AG08396 (cell line): ENCODE results near the gene CACNB2.

Experiments
- DNase-seq: peaks from one replicate; pipeline ENCODE4 v3.0.0; 2012; ENCODE audit warnings: low spot score, mixed read lengths

CACNB2 gene

DNA sequence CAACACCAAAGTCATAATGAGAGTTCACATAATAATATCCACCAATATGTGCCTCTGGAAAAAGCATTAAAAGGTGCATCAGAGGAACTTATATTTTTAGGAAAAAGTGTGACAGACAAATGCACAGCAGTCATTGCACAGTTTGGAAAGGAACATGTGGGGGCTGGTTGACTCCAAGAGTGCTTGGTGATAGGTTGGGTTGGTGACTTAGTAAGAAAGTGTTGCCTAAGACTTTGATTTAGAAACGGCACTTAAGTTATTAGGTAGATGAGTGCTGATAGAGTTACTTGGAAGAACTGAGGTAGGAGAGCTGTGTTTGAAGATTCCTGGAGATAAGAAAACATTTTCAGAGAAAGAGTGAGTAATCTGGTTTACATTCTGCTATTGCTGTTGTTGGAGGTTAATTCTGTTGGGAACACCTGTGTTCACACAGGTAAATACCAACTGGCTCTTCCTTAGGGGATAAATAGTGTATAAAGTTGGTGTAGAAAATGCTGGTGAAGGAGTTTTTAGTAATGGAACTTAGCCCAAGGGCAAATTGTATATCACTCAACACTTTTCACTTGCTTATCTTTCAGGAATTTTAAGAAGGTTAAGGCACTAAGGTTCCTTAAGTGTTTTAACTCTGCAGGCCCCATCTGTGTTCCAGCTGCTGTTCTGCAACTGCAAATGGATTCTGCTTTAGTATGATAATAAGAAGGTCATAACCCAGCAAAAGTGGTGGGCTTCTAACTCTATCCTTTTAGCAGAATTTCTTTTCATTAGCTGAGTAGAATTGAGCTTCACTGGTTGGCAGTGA is 315.1 kb downstream of the CACNB2 start:
- no peak for DNase-seq

DNA sequence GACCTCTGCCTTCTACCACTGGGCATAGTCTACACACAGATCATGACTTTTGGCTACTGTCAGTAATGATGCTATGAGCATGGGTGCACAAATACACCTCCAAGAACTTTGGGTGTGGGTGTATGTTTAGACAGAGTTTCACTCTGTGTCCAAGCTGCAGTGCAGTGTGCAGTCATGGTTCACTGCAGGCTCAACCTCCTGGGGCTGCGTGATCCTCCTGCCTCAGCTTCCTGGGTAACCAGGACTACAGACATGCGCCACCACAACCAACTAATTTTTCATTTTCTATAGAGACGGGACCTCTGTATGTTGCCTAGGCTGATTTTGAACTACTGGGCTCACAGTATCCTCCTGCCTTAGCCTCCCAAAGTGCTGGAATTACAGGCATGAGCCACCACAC is 316.8 kb downstream of the CACNB2 start:
- DNase-seq, result no peak

DNA sequence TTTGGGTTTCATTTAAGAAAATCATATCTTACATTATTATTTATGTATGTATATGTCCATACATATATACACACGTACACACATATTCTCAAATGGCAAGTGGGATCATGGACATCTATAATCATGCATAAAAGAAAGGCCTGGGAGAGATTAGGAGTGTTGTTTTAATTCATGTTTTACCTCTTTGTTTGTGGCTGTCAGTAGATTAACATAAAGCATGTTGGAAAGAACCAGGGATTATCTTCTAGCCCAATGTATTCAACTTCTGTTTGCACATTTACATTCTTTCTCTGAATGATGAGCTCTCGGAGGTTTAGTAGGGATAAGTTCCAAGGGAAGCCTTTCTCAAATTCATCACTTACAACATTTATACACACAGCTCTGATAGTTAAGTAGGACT is 319.8 kb downstream of the CACNB2 start:
- DNase-seq, result no peak

DNA sequence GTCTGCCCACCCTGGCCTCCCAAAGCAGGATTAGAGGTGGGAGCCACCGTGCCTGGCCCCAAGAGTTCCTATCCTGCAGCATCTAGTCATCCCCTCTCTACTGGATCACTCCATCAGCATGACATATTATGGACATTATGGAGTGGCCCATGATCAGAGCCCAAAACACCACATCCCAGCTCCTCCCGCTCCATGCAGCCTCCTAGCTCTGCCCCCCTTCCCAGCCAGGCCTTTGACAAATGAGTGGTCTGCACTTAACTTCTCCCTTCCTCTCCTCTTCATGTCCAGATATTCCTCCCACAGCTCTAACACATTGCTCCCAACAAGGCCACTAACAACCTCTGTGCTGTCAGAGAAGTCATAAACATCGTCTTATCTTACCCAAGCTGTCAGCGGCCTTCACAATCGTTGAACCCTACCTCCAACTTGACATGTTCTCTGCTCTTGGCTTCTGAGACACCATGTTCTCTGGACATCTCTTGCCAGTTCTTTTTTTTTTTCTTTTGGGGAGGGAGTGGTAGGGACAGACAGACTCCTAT is 323.5 kb downstream of the CACNB2 start:
- no peak for DNase-seq

DNA sequence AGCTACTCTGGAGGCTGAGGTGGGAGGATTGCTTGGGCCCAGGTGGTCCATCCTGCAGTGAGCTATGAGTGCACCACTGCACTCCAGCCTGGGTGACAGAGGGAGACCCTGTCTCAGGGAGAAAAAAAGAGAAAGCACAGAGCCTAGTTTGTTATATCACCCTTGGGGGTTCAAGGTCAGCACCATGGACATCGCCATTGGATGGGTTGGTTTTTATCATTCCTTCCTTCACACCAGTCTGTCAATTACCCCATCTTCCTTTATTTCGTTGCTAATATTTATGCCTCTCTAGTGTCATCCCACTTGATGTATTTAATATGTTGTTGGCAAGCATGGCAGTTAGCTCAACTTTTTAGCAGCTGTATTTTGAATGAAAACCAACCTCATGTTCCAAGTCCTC is 328.9 kb downstream of the CACNB2 start:
- DNase-seq, result no peak

DNA sequence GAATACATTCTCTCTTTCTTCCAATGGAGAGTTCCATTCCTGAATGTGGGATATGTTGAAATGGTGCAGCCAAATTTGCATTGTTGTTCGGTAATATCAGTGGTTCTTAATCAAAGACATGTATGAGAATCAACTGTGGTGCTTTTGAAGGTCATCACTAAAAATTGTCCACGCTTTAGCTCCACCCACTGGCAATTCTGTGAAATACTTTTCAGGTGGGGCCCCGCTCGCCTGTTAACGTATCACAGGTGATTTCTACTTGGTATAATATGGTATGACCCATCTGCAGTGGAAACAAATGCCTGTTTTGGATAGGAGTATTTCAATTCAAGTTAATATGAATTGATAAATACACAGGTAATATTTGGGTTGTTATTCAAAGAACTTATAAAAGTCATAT is 332.8 kb downstream of the CACNB2 start:
- DNase-seq, result no peak

DNA sequence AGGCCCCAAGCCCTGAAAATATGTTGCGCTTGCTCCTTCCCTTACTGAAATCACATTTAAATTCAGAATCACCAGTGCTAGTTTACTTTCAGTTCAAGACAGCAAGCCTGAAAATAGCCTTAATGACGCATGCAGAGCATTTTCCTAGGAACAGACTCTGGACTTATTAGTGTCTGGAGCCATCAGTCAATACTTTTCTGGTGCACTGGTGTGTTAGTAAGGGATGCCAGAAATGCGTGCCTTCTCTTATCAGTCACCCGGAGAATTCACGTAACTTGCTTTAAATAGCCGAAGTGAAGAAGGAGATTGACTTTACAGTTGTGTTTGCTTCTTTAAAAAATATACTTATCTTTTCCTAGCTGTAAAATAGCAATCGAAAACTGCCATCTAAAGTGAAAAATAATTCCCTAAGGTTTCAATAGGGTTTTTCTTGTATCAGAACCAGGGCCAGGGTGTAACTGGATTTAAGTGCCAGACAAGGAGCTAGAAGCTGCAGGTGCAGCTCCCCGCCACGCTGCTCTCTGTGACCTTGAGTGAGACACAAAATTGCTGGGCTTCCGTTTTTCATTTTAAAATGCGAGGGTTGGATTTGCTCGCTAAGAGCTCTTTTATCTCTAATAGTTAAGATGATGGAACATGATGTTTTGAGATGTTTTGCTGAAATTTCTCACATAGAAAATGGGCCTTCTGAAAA is 333.3 kb downstream of the CACNB2 start:
- DNase-seq, result peak; percentile 24

DNA sequence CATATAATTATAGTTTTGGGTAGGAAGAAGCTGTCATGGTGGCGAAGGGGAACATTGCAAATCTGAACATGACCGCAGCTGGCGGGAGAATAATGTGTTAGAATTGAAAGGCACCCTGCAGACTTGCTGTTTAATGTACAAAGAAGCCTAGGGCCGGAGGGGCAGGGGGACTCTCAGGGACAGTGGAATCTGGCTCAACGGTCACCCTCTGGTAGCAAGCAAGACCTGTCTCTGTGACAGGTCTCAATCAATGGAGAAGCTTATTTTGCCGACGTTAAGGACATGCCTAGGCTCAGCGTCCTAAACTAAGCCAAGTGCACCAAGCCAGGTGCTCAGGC is 333.9 kb downstream of the CACNB2 start:
- no peak for DNase-seq

DNA sequence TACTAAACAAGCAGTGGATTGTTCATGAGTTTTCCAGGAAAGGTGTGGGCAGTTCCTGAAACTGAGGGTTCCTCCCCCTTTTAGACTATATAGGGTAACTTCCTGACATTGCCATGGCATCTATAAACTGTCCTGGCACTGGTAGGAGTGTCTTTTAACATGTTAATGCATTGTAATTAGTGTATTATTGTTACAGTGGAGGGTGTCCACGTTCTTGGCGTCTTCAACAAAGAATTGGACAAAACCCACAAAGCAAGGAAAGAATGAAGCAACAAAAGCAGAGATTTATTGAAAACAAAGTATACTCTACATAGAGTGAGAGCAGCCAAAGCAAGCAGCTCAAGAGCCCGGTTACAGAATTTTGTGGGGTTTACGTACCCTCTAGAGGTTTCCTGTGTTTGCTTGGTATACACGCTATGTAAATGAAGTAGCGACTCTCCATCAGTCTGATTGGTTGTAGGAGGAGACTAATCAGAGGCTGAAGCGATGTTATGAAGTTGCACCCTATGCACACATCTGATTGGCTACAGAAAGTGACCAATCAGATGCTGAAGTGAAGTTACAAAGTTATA is 335.9 kb downstream of the CACNB2 start:
- DNase-seq, result no peak

DNA sequence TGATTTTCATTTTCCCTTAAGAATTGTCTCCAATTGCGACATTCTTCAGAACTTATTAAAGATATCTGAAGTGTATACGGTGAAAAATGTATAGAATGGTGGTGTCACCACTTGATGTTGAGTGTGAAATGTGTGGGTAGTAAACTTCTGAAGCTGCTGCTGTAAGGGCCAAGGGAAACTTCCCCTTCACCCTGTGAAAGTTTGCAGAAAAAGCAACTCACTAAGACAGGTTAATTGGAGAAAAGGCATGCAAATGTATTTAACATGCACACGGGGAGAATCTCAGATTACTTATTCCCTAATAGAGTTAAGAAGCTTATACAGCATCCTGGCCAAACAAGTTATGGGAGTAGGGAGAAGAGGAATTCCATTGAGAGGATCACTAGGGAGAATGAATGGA is 338.1 kb downstream of the CACNB2 start:
- DNase-seq, result no peak

DNA sequence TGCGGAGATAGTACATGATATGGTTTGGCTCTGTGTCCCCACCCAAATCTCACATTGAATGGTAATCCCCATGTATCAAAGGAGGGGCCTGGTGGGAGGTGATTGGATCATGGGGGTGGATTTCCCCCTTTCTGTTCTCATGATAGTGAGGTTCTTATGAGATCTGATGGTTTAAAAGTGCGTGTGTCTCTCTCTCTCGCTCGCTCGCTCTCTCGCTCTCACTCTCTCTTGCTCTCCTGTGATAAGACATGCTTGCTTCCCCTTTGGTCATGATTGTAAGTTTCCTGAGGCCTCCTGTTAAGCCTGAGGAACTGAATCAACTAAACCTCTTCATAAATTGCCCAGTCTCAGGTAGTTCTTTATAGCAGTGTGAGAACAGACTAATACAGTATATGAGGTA is 339.3 kb downstream of the CACNB2 start:
- no peak for DNase-seq

DNA sequence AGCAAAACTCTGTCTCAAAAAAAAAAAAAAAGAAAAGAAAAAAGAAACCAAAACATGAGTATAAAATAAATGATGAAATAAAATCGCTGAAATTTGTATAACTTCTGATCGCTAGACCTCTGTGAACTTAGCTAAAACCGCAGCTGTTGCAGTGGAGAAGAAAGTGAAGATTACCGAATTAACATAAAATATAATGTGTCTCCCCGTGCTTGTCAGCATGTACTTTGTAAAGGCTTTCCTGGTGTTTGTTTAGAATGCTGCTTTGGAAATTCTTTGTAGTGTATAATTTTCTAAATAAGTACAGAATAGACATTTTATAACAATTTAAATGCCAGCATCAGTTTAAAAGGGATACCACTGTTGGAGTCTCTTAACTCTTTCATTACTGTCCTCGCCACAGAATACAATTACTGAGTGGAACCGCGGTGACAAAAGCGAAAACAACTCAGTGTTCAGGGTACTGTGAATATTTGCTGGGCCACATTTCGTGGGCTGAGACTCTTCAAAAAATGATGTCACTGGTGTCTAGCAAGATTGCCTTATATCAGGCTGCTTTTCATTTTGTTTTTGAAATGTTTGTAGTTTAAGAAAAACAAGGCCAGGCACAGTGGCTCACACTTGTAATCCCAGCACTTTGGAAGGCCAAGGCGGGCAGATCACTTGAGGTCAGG is 343.4 kb downstream of the CACNB2 start:
- no peak for DNase-seq

DNA sequence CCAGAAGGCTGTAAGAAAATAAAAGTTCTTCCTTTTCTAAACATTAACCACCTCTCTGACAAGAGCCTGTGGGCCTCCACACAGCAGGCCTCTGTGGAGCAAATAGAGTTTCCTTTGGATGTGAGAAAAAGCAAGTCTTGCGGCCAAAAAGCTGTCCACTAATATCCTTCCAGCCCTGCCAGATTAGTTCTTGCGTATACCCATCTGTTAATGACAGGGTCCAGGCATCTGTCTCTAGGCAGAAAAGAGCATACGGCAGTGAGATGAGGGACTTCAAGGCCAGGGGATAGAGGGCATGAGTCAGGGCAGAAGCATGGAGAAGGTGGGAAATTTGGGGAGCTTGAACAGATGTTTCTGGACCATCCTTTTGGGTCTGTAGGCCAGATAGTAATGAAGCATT is 346.2 kb downstream of the CACNB2 start:
- no peak for DNase-seq

DNA sequence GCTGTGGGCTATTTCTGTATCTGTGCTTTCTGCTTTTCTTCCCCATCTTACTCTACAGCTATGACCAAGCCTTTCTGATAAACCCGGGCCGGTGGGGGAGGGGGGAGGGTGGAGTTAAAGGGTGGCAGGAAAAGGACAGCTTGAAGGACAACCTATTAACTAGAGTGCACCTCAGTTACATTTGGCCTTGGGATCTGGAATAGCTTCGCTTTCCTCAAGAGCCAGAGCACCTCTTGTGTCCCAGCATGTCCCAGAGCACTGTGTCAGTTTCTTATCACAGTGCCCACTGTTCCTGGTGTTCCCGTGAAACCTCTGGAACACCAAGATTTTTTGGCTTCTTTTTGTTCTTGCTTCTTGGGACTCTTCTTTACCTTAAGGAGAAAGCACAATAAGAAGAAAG is 350.5 kb downstream of the CACNB2 start:
- no peak for DNase-seq

DNA sequence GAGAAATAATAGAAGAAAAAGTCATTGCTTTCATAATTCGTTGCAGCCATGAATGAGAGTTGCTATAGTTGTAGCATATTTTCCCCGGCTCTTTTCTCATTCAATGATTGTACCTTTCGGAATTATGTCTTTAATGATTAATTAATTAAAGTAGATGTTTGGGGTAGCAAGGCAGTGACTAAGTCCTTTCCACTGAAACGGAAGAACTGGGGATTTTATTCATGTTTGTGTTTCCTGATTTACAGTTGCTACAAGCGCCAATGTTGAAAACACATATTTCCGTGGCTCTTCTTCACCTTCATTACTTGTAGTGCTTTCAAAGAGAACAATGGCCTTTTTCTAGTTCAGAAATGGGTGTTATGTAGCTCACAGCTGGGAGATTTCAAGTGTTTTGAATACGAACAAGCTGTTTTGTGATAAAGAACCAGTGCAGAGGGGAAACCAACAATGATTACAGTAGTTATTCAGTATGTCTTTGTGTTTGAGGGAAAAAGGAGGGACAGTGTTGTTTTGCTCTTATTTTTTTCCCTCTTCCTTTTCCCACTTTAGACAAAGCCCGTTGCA is 357.7 kb downstream of the CACNB2 start:
- no peak for DNase-seq

DNA sequence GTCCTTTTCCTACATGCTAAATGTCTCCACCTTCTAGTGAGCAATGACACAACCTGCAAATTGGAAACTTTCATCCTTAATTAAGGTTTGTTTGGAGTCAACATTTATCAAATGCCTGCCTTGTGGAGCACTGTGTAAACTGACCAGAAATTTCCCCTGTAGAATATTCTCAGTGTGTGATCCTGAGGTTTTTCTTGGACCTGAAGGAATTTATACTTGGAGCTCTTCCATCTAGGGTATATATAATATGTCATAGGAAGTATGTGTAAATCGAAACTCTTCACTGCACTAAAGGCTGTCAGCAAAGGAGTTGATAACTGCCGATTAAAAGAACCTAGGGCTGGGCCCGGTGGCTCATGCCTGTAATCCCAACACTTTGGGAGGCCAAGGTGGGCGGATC is 358.8 kb downstream of the CACNB2 start:
- DNase-seq, result no peak

DNA sequence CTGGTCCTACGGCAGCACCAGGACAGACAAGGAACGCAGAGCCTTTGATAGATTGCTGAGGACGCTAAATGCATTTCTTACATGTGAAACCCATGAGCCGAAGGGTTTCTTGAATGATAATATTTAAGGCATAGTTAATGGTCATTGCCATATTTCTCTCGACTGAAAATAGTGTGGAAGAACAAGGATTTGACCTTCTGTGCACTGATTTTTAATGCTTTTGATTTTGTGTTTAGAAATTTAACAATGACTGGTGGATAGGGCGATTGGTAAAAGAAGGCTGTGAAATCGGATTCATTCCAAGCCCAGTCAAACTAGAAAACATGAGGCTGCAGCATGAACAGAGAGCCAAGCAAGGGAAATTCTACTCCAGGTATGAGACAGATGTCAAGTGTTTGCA is 360.4 kb downstream of the CACNB2 start:
- DNase-seq, result no peak

DNA sequence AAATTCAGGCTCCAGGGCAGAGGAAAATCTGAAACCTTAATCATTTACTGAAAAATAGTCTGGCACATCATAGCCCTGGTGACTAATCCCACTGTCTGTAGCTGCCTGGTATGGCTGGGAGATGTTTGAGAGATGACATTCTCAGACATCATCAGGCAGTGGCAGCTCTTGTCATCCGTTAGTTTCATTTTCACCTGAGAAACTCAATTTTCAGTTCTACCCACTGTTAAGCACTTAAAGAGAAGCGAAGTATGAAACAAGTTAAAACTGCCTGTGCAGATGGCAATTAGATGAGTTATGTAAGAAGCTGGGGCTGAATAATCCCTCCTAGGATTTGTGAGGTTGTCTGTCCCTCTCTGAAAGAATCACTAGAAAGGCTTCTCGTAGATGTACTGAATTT is 361.0 kb downstream of the CACNB2 start:
- peak; percentile 44 for DNase-seq

DNA sequence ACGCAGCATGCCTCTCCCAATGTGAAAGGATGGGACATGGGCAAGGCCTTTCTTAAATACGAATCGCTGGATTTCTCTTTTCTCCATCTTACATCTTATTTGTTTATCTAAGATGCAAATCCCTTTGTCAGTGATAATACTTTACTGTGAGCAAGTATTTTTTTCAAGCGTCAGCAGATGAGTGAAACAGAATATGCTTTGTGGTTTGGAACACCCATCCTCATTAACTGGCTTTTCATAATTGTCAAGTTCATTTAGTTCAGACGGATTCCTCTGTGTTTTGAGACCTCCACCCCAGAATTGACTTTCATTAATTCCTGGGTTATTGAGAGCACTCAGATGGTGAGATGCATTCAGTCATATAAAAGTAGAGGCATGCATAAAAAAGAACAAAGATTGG is 361.4 kb downstream of the CACNB2 start:
- no peak for DNase-seq

DNA sequence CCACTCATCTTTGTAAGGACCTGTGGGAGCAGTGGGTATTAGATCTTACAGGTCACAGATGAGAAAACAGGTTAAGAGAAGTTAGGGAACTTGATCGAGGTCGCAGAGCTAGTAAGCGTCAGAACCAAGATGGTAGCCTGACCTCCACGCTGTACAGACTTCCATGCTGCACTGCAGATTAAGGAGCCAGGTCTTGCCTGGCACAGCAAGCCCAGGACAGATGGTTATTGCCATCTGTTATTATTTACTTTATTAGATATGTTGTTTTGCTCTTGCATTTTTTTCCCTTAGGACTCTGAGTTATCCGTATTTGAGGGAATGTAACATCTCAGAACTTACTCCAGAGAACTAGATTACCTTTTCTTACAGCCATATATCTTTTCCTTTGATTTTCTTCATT is 363.9 kb downstream of the CACNB2 start:
- no peak for DNase-seq

DNA sequence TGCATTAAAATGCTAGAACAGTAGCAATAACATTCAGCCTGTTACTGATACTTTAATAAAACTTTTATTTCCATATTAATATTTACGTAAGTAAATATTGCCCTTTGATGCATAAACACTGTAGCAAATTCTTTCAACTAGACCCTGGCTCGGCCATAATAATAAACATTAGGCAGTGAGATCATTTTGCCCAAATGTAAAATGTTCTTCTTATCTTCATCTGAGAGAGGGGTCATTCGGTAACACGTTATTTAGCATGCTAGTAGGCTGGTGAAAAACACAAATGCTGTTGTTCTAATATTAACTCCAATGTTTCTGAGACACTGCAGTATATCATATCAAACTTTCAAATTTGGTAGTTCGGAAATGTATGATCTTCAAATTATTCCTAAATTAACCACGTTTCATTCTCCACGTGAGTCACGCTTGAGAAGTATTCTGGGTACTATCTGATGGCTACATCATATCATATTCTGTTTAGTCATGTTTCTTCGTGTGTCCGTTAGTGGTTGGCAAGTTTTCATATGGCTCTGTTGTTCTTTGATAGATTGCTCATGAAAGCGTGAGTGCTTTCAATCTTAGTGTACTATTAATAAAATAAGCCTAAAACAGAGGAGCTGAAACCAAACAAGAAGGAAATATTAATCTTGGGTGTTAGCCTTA is 365.4 kb downstream of the CACNB2 start:
- peak; percentile 26 for DNase-seq

DNA sequence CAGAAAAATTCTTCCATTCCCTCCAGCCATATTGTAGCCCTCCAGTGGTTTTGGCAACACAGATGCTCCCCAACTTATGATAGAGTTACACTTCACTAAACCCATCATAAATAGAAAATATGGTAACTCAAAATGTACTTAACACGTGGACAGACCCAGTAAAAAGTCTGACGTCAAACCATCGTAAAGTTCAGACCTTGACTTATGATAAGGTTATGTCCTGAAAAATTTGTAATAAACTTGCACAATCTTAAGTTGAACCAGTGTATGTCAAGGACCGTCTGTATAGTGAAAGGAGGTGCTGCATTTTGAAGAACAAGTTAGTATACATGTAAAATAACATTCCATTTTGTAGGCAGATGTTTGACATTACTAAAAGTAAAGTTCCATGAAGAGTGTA is 368.4 kb downstream of the CACNB2 start:
- DNase-seq, result no peak
